Stomach (tissue), 9 donors: Measurements from ENCODE around the gene RPL5. TPM values are rescaled to one million over a fixed set of nuclear protein-coding genes. Genes with fewer than 3 reads are reported as not detected.

Experiments used
- DNase-seq, 2 donors: peaks; one replicate each; pipeline versions ENCODE4 v3.0.0 to v3.0.0-alpha.2; 2013 to 2019
- H3K27ac ChIP-seq, 5 donors: fragments of 200-600 bp in 4 of 5; sonication (generic) in 4 of 5; one replicate each; pipeline ENCODE4 v1.5.1; 2013 to 2019; ENCODE audit warnings: mild to moderate bottlenecking in 1 of 5, moderate library complexity in 1 of 5
- H3K27me3 ChIP-seq, 3 donors: fragments of 200-600 bp; sonication (generic); one replicate each; pipeline ENCODE4 v1.5.1; 2017 to 2019; ENCODE audit warnings: mixed run types in 1 of 3
- H3K36me3 ChIP-seq, 4 donors: fragments of 200-600 bp; sonication (generic); 1 replicate in 3 of 4; 2 replicates in 1 of 4; pipeline ENCODE4 v1.5.1; 2016 to 2019
- H3K4me1 ChIP-seq, 4 donors: fragments of 200-600 bp; sonication (generic); one replicate each; pipeline ENCODE4 v1.5.1; 2016 to 2019
- H3K4me3 ChIP-seq, 4 donors: fragments of 200-600 bp; sonication (generic) in 3 of 4; one replicate each; pipeline ENCODE4 v1.5.1; 2016 to 2019; ENCODE audit warnings: mild to moderate bottlenecking in 1 of 4
- H3K9me3 ChIP-seq, 4 donors: fragments of 200-600 bp; sonication (generic); one replicate each; pipeline ENCODE4 v1.5.1; 2016 to 2019
- CTCF ChIP-seq, 7 experiments: fragments of 450-650 bp in 4 of 7; fragments of 200-600 bp in 3 of 7; sonication (generic) in 3 of 7; IDR thresholded peaks; one replicate each; pipeline ENCODE4 v1.5.1; 2016 to 2019; ENCODE audit warnings: antibody characterized with exemption in 7 of 7, control low read depth in 2 of 7, mild to moderate bottlenecking in 1 of 7
- EP300 ChIP-seq: sonication (generic); formaldehyde crosslinking; IDR thresholded peaks from one replicate; pipeline ENCODE4 v1.6.1; 2017; ENCODE audit warnings: antibody characterized with exemption
- POLR2A ChIP-seq, 4 donors: fragments of 450-650 bp; IDR thresholded peaks; one replicate each; pipeline ENCODE4 v1.6.1; 2016; ENCODE audit warnings: antibody characterized with exemption in 4 of 4, control low read depth in 2 of 4, mild to moderate bottlenecking in 1 of 4, moderate library complexity in 1 of 4
- POLR2AphosphoS5 ChIP-seq, 3 donors: sonication (generic); formaldehyde crosslinking; IDR thresholded peaks; one replicate each; pipeline ENCODE4 v1.6.1; 2016; ENCODE audit warnings: antibody characterized with exemption in 3 of 3
- WGBS, 5 donors: extraction: QIAGEN DNeasy Blood & Tissue Kit in 3 of 5; methylation state at CpG; one replicate each; pipeline versions ENCODE4 v1.1.5 to v1.1.7; 2013 to 2018; 5-methylcytosine and 5-hydroxymethylcytosine counted together
- intact Hi-C: fragments of 100-400 bp; cut with DNase I; formaldehyde crosslinking; loops from one replicate; pipeline ENCODE4 v1.15.1; 2023; ENCODE audit warnings: low total_unique reads
- polyA plus RNA-seq, 3 donors: library from polyadenylated mRNA; stranded (reverse); fragments of 200-250 nt; gene quantifications; one replicate each; pipeline ENCODE4 v1.2.3, GENCODE V29; 2013
- total RNA-seq, 5 donors: library from RNA; depleted of rRNA; stranded (reverse); fragments of >200 nt; gene quantifications; one replicate each; pipeline versions ENCODE4 v1.1.0 to v1.2.3, GENCODE V29; 2014 to 2016
- donor health status: healthy with polysubstance abuse.
- donor health status: Bipolar disorder and iron deficiency.
- donor health status: healthy.

Gene RPL5
- total and polyA plus RNA-seq, 8 donors: 1,447 to 2,593 (median 1,749) TPM

- Histone ChIP-seq H3K4me3 (no peak overlapping the region), H3K36me3 (peaks cover 39 to 68% (median 61%) of the 10 kb centered on the region in 4 donors), H3K27me3 (no peaks in the 10 kb centered on the region), H3K9me3 (no peaks in the 10 kb centered on the region), H3K4me1 (peaks cover 0 to 12% (median 4%) of the 10 kb centered on the region in 4 donors), H3K27ac (no peak overlapping the region)
- DNase-seq: no peak
- intact Hi-C loops: no loop called here
- TF ChIP-seq POLR2AphosphoS5 (IDR thresholded peaks at IDR 0.05): no peak
- TF ChIP-seq EP300: no peak
- no peak for TF ChIP-seq POLR2A (IDR thresholded peaks at IDR 0.05)
- no peak for TF ChIP-seq CTCF (IDR thresholded peaks at IDR 0.05)
- 93 to 98% (median 97%) methylated on average over 3 of the region's 3 CpGs for WGBS, 5 donors
Measured at GRCh38 chr1:92844439-92844838, 12.6 kb downstream of the RPL5 start.

GRCh38 chr1:92845908-92846307 is 14.1 kb downstream of the RPL5 start:
- no peak overlapping the region for H3K4me3 ChIP-seq
- H3K4me1 ChIP-seq: no peaks in the 10 kb centered on the region
- WGBS, 5 donors: 62 to 80% (median 64%) methylated on average over 3 of the region's 3 CpGs
- no peak for DNase-seq
- no peaks in the 10 kb centered on the region for H3K9me3 ChIP-seq
- H3K36me3 ChIP-seq: peaks cover 29 to 63% (median 55%) of the 10 kb centered on the region in 4 donors
- intact Hi-C loops: no loop called here
- H3K27me3 ChIP-seq: no peaks in the 10 kb centered on the region
- no peak for TF ChIP-seq POLR2A (IDR thresholded peaks at IDR 0.05)
- no peak for TF ChIP-seq CTCF (IDR thresholded peaks at IDR 0.05)
- TF ChIP-seq EP300: no peak
- TF ChIP-seq POLR2AphosphoS5 (IDR thresholded peaks at IDR 0.05): no peak
- no peak overlapping the region for H3K27ac ChIP-seq

- H3K4me1 ChIP-seq: peaks cover 0 to 5% (median 0%) of the 10 kb centered on the region in 4 donors
- intact Hi-C loops: no loop called here
- no peak overlapping the region for H3K4me3 ChIP-seq
- TF ChIP-seq POLR2A (IDR thresholded peaks at IDR 0.05) (no peak), POLR2AphosphoS5 (IDR thresholded peaks at IDR 0.05) (no peak), CTCF (IDR thresholded peaks at IDR 0.05) (no peak), EP300 (no peak)
- no peaks in the 10 kb centered on the region for H3K27me3 ChIP-seq
- peak; percentile 34 to 73 for DNase-seq
- H3K36me3 ChIP-seq: peaks cover 8 to 40% (median 32%) of the 10 kb centered on the region in 4 donors
- peak overlapping the region in 1 of 5 donors; percentile 10 for H3K27ac ChIP-seq
- 27 to 59% (median 45%) methylated on average over 4 of the region's 4 CpGs for WGBS, 5 donors
- no peaks in the 10 kb centered on the region for H3K9me3 ChIP-seq
Measured at GRCh38 chr1:92848201-92848600, 16.4 kb downstream of the RPL5 start.

GRCh38 chr1:92850019-92850418 is 18.2 kb downstream of the RPL5 start:
- WGBS, 5 donors: 94 to 100% (median 99%) methylated on average over 3 of the region's 3 CpGs
- intact Hi-C loops: no loop called here
- Histone ChIP-seq H3K27ac (no peak overlapping the region), H3K36me3 (peaks cover 0 to 25% (median 18%) of the 10 kb centered on the region in 4 donors), H3K4me3 (no peak overlapping the region), H3K4me1 (peaks cover 0 to 6% (median 3%) of the 10 kb centered on the region in 4 donors), H3K27me3 (no peaks in the 10 kb centered on the region), H3K9me3 (no peaks in the 10 kb centered on the region)
- DNase-seq: no peak
- TF ChIP-seq EP300 (no peak), POLR2AphosphoS5 (IDR thresholded peaks at IDR 0.05) (no peak), POLR2A (IDR thresholded peaks at IDR 0.05) (no peak), CTCF (IDR thresholded peaks at IDR 0.05) (no peak)
